Vagina (tissue), 2 donors: ENCODE measurements around the gene INTS3. TPM values are rescaled to one million over a fixed set of nuclear protein-coding genes. Genes with fewer than 3 reads are reported as not detected.

ENCODE experiments used
- DNase-seq, 2 donors: peaks; one replicate each; pipeline ENCODE4 v3.0.0-alpha.2; 2017; ENCODE audit errors: extremely low spot score in 2 of 2
- H3K27ac ChIP-seq: fragments of 200-600 bp; sonication (generic); one replicate; pipeline ENCODE4 v1.5.1; 2019
- H3K27me3 ChIP-seq: fragments of 200-600 bp; sonication (generic); one replicate; pipeline ENCODE4 v1.5.1; 2019
- H3K36me3 ChIP-seq, 2 donors: fragments of 200-600 bp; sonication (generic); one replicate each; pipeline ENCODE4 v1.5.1; 2017 to 2019
- H3K4me1 ChIP-seq: fragments of 200-600 bp; sonication (generic); one replicate; pipeline ENCODE4 v1.5.1; 2019
- H3K4me3 ChIP-seq, 2 donors: fragments of 200-600 bp; sonication (generic); 1 replicate in 1 of 2; 2 replicates in 1 of 2; pipeline ENCODE4 v1.5.1; 2016 to 2019
- H3K9me3 ChIP-seq: fragments of 200-600 bp; sonication (generic); one replicate; pipeline ENCODE4 v1.5.1; 2019
- CTCF ChIP-seq, 3 experiments: fragments of 450-650 bp in 2 of 3; fragments of 200-600 bp in 1 of 3; sonication (generic) in 1 of 3; IDR thresholded peaks; one replicate each; pipeline ENCODE4 v1.5.1; 2017 to 2019; ENCODE audit warnings: antibody characterized with exemption in 3 of 3, mild to moderate bottlenecking in 2 of 3, moderate library complexity in 2 of 3
- POLR2A ChIP-seq, 2 donors: fragments of 450-650 bp; IDR thresholded peaks; one replicate each; pipeline ENCODE4 v1.6.1; 2017; ENCODE audit warnings: antibody characterized with exemption in 2 of 2, mild to moderate bottlenecking in 2 of 2, moderate library complexity in 2 of 2
- POLR2AphosphoS5 ChIP-seq, 2 donors: sonication (generic); formaldehyde crosslinking; IDR thresholded peaks; one replicate each; pipeline ENCODE4 v1.9.0; 2017; ENCODE audit warnings: antibody characterized with exemption in 2 of 2, mild to moderate bottlenecking in 2 of 2, low read depth in 1 of 2; ENCODE audit not compliant: insufficient read depth in 1 of 2
- intact Hi-C: fragments of 100-400 bp; cut with DNase I; formaldehyde crosslinking; loops from one replicate; pipeline ENCODE4 v1.15.1; 2023
- total RNA-seq: library from RNA; depleted of rRNA; stranded (reverse); fragments of >200 nt; gene quantifications from one replicate; pipeline ENCODE4 v1.2.3, GENCODE V29; 2016

The INTS3 gene
- total RNA-seq, 1 donor from 2014 or later, result 45.9 TPM

GRCh38 chr1:153697191-153698019, 30.4 kb upstream of the INTS3 start:
- peak overlapping the region; percentile 88 for H3K27ac ChIP-seq
- peak overlapping the region in 1 of 2 donors; percentile 1 for H3K4me3 ChIP-seq
- no peaks in the 10 kb centered on the region for H3K9me3 ChIP-seq
- peaks cover 24% of the 10 kb centered on the region for H3K4me1 ChIP-seq
- H3K27me3 ChIP-seq, result no peaks in the 10 kb centered on the region
- no peaks in the 10 kb centered on the region for H3K36me3 ChIP-seq
- peak in 1 of 2 donors; percentile 82 for TF ChIP-seq POLR2AphosphoS5 (IDR thresholded peaks at IDR 0.05; ENCODE audit: insufficient read depth in 1 of 2, low read depth in 1 of 2)
- TF ChIP-seq POLR2A (IDR thresholded peaks at IDR 0.05), result no peak
- no peak for TF ChIP-seq CTCF (IDR thresholded peaks at IDR 0.05)
- DNase-seq, result peak in 1 of 2 donors; percentile 97
- intact Hi-C loops, result no loop called here

GRCh38 chr1:153698020-153698922, 29.6 kb upstream of the INTS3 start:
- TF ChIP-seq CTCF (IDR thresholded peaks at IDR 0.05) (no peak), POLR2AphosphoS5 (IDR thresholded peaks at IDR 0.05; ENCODE audit: insufficient read depth in 1 of 2, low read depth in 1 of 2) (peak in 1 of 2 donors; percentile 31)
- no peak for DNase-seq
- no peaks in the 10 kb centered on the region for H3K9me3 ChIP-seq
- H3K27ac ChIP-seq, result peak overlapping the region; percentile 88
- no peaks in the 10 kb centered on the region for H3K36me3 ChIP-seq
- H3K4me1 ChIP-seq, result peaks cover 24% of the 10 kb centered on the region
- intact Hi-C loops, result no loop called here
- H3K27me3 ChIP-seq, result no peaks in the 10 kb centered on the region
- no peak overlapping the region for H3K4me3 ChIP-seq

- no peak for DNase-seq
- Histone ChIP-seq H3K27ac (peak overlapping the region; percentile 88), H3K4me3 (no peak overlapping the region), H3K9me3 (no peaks in the 10 kb centered on the region), H3K27me3 (no peaks in the 10 kb centered on the region), H3K36me3 (no peaks in the 10 kb centered on the region), H3K4me1 (peaks cover 24% of the 10 kb centered on the region)
- intact Hi-C loops, result no loop called here
- no peak for TF ChIP-seq POLR2AphosphoS5 (IDR thresholded peaks at IDR 0.05; ENCODE audit: insufficient read depth in 1 of 2, low read depth in 1 of 2)
- no peak for TF ChIP-seq CTCF (IDR thresholded peaks at IDR 0.05)
- no peak for TF ChIP-seq POLR2A (IDR thresholded peaks at IDR 0.05)
Measured at GRCh38 chr1:153698923-153699714, 28.7 kb upstream of the INTS3 start.

- H3K4me1 ChIP-seq, result peaks cover 24% of the 10 kb centered on the region
- no peaks in the 10 kb centered on the region for H3K9me3 ChIP-seq
- no peak for DNase-seq
- no peak overlapping the region for H3K4me3 ChIP-seq
- intact Hi-C loops, result no loop called here
- H3K27ac ChIP-seq, result no peak overlapping the region
- H3K27me3 ChIP-seq, result no peaks in the 10 kb centered on the region
- TF ChIP-seq POLR2AphosphoS5 (IDR thresholded peaks at IDR 0.05; ENCODE audit: insufficient read depth in 1 of 2, low read depth in 1 of 2) (no peak), POLR2A (IDR thresholded peaks at IDR 0.05) (no peak), CTCF (IDR thresholded peaks at IDR 0.05) (no peak)
- no peaks in the 10 kb centered on the region for H3K36me3 ChIP-seq
Measured at GRCh38 chr1:153699768-153700167, 28.1 kb upstream of the INTS3 start.
